Activated CD8-positive, alpha-beta memory T cell treated with anti-CD3 and anti-CD28 coated beads for 36 hours (primary cell): Measurements from ENCODE around the gene HMGN3. TPM values are rescaled to one million over a fixed set of nuclear protein-coding genes. Genes with fewer than 3 reads are reported as not detected.

Experiments used
- CTCF ChIA-PET: fragments of 350-600 bp; sonication (Branson Sonifier 250); formaldehyde crosslinking; loops from one replicate; lab custom pipeline; 2021; ENCODE audit warnings: antibody characterized with exemption; lab: Charles Lee
- POLR2A ChIA-PET: fragments of 350-600 bp; sonication (Branson Sonifier 250); formaldehyde crosslinking; loops from one replicate; lab custom pipeline; 2021; ENCODE audit warnings: antibody characterized with exemption; lab: Charles Lee
- total RNA-seq, 2 experiments: library from RNA; stranded (reverse); gene quantifications; one replicate each; pipeline ENCODE4 v1.2.3, GENCODE V29; 2021

HMGN3 gene
- total RNA-seq, 2 experiments from 2014 or later = 45.4 to 45.7 TPM

DNA sequence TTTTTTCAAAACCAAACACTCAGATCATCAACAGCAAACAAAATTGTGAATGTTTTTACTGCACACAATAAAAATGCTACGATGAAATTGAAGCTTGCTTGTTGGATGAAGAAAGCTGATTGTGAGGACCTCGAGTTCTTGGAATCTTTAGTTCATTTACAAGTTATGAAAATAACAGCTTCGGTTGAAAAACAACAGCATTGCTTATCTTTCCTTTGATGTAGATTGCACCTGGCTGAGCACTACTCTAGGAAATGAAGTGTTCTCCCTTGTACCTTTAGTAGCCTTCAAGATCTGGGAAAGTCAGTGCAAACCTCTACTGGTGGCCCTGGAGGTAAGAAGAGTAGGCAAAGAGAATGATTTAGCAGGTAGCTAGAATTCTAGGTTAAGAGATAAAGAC, 2.2 kb upstream of the HMGN3 start:
- POLR2A ChIA-PET = no interaction called here
- CTCF ChIA-PET = interaction anchor here (1.0 kb wide), 1 partner anchor 12 kb away, joined by 3 read pairs; no protein-coding TSS in a partner anchor

DNA sequence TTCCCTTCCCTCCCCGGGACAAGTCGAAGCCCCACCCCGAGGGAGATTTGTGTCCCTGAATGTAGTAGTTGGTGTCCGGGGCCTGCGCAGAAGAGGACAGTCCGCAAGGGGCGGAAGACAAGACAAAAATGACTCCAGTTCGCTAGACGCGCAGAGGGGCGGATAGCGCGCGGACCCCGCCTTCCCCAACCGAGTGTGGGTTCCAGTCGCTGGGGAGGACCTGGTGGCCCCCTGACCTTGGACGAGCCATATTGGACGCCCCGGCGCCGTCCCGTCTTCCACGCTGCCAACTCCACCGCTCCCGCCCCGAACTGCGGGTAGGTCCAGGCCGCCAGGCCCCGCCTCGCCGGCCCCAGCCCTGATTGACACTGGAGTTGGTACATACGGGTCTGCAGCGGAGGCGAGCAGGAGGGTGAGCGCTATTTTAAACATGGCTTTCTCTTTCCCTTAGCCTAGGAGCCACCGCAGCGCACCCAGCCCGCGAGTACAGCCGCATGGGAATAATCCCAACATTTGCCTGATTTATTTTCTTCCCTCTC, 802 bp downstream of the HMGN3 start:
- POLR2A ChIA-PET = interaction anchor here (0.9 to 1.4 kb wide), 2 partner anchors 155 to 156 kb away, joined by 3 to 4 read pairs; partner anchors contain the start of gene PHIP

GRCh38 chr6:79232696-79233462, 1.6 kb downstream of the HMGN3 start:
- CTCF ChIA-PET = no interaction called here
- POLR2A ChIA-PET = interaction anchor here (0.7 to 1.4 kb wide), 3 partner anchors 154 to 281 kb away, joined by 3 to 5 read pairs (median 4); partner anchors contain the start of gene PHIP

More for the DNA sequence above, 802 bp downstream of the HMGN3 start:
- CTCF ChIA-PET = no interaction called here

DNA sequence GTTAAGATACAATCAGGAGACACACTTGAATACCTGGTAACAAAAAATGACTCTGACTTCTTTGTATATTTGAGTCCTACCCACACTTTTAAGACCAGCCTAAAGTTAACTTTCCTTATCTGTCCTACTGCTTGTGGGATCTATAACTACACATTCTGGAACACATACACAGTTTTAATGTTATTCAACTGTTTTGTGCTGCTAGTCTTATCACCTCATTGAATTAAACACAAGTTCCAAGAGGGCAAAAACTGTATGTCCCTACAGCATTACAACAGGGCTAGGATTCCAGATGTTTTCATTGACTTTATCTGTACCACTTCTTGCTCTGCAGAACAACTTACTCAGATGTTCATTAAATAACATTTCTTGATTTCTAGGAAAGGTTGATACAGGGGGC, 2.8 kb downstream of the HMGN3 start:
- POLR2A ChIA-PET = no interaction called here
- CTCF ChIA-PET = no interaction called here

DNA sequence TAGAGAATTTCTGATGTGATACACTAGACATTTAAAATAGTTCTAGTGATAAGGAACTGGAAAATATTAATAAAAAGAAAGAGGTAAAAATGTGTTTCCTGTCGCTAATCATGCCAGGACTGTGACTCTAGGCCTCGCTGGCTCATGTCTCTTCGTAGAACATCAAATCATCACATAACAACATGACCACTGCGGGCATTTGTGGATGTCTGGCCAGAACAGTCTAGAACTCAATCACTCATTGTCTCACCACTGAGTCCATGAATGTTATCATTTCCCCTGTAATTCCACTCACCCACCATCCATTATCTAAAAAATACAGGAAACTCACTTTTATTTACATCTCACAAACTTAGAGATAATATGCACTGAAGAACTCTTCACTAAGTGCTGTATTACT, 3.4 kb downstream of the HMGN3 start:
- CTCF ChIA-PET = no interaction called here
- POLR2A ChIA-PET = no interaction called here

DNA sequence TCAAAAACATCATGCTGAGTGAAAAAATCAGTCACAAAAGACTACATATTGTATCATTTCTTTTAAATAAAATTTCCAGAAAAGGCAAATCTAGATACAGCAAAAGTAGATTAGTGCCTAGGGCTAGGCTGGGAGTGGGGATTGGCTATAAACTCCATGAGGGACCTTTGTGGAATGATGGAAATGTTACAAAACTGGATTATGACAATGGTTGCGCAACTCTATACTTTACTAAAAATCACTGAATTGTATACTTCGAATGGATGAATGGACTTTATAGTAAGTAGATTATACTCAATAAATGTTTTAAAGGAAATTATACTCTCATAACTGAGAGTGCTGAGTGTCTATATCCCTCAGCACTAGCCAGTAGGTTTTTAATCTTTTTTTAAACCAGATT, 4.3 kb downstream of the HMGN3 start:
- CTCF ChIA-PET = no interaction called here
- POLR2A ChIA-PET = no interaction called here

GRCh38 chr6:79227445-79227844, 7.0 kb downstream of the HMGN3 start:
- CTCF ChIA-PET = no interaction called here

DNA sequence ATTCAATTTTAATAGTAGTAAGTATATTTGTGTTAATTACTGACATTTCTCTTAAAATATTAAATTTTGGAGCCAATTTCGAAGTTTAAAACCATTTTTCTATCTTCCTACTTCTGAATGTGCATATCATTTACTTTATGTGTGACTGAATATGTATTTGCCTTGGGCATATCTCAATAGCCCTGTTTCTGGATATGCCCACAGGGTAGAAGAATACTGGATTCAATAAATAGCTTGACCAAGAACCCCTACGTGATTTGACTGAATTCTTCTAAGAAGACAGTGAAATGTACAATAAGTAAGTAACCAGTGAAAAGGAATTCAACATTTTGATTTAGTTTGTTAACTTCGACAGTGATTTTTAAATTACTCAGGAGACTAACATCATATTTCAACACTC, 7.8 kb downstream of the HMGN3 start:
- CTCF ChIA-PET = no interaction called here
- POLR2A ChIA-PET = no interaction called here

More at GRCh38 chr6:79227445-79227844, 7.0 kb downstream of the HMGN3 start:
- POLR2A ChIA-PET = no interaction called here

DNA sequence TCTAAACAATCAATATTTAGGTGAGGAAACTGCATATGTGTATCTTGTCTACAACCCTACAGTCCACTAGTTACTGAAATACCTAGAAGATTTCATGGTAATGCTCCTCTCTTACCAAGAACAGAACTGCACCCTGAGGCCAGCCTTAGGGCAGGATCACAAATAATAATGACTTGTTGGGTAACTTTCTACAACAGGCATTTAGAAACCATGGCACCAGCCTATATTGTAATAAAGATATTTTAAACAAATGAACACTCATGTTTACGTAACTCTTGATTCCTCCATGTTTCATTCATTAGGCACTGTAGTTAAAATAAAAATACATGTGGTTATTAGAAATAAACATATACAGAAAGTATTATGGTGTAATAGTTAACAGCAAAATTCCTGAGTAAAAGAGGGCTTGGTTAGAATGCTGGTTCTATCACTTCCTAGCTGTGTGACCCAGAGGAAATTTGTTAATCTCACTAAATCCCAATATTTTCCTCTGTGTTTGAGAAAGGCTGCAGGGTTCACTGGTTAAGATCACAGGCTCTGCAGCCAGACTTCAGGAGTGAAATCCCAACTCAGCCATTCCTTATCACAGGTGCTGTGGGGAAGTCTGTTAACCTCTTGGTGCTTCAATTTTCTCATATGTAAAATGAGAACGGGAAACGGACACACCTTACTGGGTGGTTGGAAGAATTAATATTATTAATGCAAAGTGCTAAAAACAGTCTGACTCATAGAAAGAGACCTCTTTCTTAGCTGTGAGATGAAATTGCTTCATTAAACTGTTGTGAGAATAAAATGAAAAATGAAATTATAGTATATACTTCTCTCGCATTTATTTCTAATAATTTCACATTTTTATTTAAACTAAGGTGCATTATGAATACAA, 8.5 kb downstream of the HMGN3 start:
- ChIA-PET POLR2A (no interaction called here), CTCF (no interaction called here)

DNA sequence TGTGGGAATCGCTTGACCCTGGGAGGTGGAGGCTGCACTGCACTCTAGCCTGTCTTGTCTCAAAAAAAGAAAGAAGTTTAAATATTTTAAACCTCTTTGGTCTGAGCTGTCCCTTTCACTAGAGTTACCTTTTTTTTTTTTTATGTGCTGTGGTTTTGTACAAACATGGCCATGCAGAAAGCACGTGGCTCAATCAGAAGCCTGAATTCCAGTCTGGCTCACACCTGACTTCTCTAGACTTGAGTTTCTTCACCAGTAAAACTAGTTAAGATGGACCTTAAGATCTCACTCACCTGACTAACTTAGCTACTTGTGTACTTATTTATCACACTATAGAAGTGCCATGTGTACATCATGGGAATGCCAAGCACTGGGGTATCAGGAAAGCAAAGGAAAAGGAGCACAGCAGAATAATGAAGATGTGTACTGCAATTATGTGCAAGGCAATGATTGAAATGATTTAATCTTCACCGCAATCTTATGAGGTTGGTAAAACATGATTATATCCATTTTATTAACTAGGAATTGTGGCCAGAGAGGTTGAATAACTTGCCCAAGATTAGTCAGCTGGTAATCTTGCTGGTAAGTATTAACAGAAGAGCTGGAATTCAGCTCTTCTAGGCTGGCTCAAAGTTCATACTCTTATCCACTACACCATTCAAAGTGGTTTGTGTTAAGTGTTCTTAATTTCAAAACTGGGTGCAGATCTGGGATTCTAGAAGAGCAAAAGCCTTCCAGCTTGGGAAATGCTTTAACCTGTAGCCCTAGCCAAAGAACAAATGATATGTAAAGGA, 10.7 kb downstream of the HMGN3 start:
- ChIA-PET POLR2A (no interaction called here), CTCF (no interaction called here)

- ChIA-PET CTCF (no interaction called here), POLR2A (no interaction called here)
Measured at GRCh38 chr6:79215213-79215824, 19.2 kb downstream of the HMGN3 start.

- POLR2A ChIA-PET = no interaction called here
- CTCF ChIA-PET = interaction anchor here (0.5 kb wide), 1 partner anchor 23 kb away, joined by 3 read pairs; no protein-coding TSS in a partner anchor
Measured at GRCh38 chr6:79212859-79213258, 21.6 kb downstream of the HMGN3 start.

GRCh38 chr6:79208816-79209215, 25.7 kb downstream of the HMGN3 start:
- POLR2A ChIA-PET = no interaction called here
- CTCF ChIA-PET = no interaction called here

GRCh38 chr6:79203753-79204253, 30.7 kb downstream of the HMGN3 start:
- CTCF ChIA-PET = no interaction called here
- POLR2A ChIA-PET = no interaction called here

GRCh38 chr6:79202556-79202955, 31.9 kb downstream of the HMGN3 start:
- CTCF ChIA-PET = no interaction called here
- POLR2A ChIA-PET = no interaction called here

GRCh38 chr6:79201983-79202382, 32.5 kb downstream of the HMGN3 start:
- CTCF ChIA-PET = no interaction called here
- POLR2A ChIA-PET = no interaction called here

DNA sequence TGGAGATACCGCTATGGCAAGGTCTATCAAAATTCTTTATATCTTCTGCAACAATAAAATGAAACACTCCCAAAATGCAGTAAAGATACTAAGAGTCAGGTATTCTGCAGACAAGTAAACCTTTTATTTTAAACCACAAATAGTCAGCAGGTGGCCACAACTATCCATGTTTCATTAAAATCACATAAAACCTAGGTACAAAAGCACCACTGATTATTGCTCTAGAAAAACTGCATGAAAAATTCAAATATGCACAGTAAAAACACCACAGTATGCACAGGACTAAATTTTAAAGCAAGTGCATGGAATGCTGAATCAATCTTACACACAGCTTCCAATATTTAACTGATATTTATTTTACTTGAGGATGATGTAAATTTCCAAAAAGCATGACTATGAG, 33.3 kb downstream of the HMGN3 start:
- CTCF ChIA-PET = no interaction called here
- POLR2A ChIA-PET = no interaction called here

- ChIA-PET POLR2A (no interaction called here), CTCF (no interaction called here)
Measured at GRCh38 chr6:79196912-79197311, 37.6 kb downstream of the HMGN3 start.

DNA sequence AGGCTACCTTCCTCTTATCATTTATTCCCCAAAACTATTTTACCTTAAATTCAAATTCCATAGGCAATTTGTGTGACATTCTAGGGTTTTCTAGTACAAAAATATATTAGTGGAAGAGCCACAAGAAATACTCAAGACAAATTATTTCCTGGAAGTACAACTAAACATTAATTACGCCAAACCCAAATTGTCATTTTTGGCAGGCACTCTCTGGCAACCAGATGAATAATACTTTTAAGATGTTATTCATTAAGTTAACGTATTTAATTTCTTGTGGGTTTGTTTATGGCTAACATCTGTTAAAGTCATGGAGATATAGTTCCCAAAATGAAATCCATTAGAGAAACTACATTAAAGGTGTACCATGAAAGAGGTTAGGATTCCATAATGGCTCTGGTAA, 40.5 kb downstream of the HMGN3 start:
- CTCF ChIA-PET = no interaction called here

More for the DNA sequence above, 40.5 kb downstream of the HMGN3 start:
- POLR2A ChIA-PET = no interaction called here
